Measurements from ENCODE around the gene PACSIN2. TPM values are rescaled to one million over a fixed set of nuclear protein-coding genes. Genes with fewer than 3 reads are reported as not detected.
A peak's percentile ranks its signal among the peaks of the same experiment; 100 is the strongest.

Gene PACSIN2
- total RNA-seq, 1 donor from 2014 or later, result 93.7 TPM

DNA sequence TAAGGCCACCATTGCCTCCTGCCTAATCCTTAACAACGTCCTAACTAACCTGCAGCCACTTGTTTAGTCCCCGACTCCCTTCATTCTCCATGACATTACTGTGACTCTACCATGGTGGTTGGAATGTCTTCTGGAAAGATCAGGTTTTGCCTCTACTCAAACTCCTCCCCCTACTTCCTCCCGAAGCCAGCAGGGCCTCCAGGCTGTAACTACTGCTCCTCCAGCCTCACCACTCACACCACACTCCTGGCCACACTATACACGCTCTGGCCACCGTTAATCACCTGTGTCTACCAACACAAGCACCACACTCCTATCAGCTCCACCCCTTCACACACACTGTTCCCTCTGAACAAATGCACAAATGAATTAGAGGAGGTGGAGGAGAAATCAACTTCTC lies 69.2 kb downstream of the PACSIN2 start:
- no peak for DNase-seq (ENCODE audit: low spot score)
- H3K36me3 Mint-ChIP-seq (ENCODE audit: low read depth, unreplicated experiment), result peaks cover 19% of the 10 kb centered on the region
- peaks cover 53% of the 10 kb centered on the region for H3K4me1 Mint-ChIP-seq (ENCODE audit: unreplicated experiment)
- TF ChIP-seq, protein P1, sequence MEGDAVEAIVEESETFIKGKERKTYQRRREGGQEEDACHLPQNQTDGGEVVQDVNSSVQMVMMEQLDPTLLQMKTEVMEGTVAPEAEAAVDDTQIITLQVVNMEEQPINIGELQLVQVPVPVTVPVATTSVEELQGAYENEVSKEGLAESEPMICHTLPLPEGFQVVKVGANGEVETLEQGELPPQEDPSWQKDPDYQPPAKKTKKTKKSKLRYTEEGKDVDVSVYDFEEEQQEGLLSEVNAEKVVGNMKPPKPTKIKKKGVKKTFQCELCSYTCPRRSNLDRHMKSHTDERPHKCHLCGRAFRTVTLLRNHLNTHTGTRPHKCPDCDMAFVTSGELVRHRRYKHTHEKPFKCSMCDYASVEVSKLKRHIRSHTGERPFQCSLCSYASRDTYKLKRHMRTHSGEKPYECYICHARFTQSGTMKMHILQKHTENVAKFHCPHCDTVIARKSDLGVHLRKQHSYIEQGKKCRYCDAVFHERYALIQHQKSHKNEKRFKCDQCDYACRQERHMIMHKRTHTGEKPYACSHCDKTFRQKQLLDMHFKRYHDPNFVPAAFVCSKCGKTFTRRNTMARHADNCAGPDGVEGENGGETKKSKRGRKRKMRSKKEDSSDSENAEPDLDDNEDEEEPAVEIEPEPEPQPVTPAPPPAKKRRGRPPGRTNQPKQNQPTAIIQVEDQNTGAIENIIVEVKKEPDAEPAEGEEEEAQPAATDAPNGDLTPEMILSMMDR (IDR thresholded peaks at IDR 0.05; ENCODE audit: unreplicated experiment), result no peak
- no peaks in the 10 kb centered on the region for H3K9me3 Mint-ChIP-seq (ENCODE audit: unreplicated experiment)
- peak overlapping the region; percentile 90 for H3K27ac Mint-ChIP-seq (ENCODE audit: unreplicated experiment)
- no peak overlapping the region for H3K4me3 Mint-ChIP-seq (ENCODE audit: unreplicated experiment)
- H3K27me3 Mint-ChIP-seq (ENCODE audit: unreplicated experiment), result peaks cover 12% of the 10 kb centered on the region

DNA sequence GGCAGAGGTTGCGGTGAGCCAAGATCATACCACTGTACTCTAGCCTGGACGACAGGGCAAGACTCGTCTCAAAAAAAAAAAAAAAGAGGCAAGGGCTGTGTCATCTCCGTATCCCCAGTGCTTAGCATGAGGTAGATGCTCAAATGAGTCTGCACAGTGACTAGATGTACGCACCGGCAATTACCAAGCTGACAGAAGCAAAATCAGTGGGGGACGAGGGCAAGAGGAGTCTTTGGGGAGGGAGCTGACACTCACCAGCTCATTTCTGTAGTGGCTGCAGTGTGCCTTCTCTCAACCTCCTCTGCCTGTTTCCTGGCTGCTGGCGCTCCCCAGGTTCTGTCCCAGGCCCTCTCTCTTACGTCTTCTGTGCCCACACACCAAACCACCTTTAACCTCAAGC lies 69.9 kb downstream of the PACSIN2 start:
- peak overlapping the region; percentile 39 for H3K4me3 Mint-ChIP-seq (ENCODE audit: unreplicated experiment)
- no peak for DNase-seq (ENCODE audit: low spot score)
- H3K27ac Mint-ChIP-seq (ENCODE audit: unreplicated experiment), result peak overlapping the region; percentile 90
- H3K36me3 Mint-ChIP-seq (ENCODE audit: low read depth, unreplicated experiment), result peaks cover 19% of the 10 kb centered on the region
- peaks cover 12% of the 10 kb centered on the region for H3K27me3 Mint-ChIP-seq (ENCODE audit: unreplicated experiment)
- TF ChIP-seq, protein P1 (IDR thresholded peaks at IDR 0.05; ENCODE audit: unreplicated experiment), result no peak
- H3K9me3 Mint-ChIP-seq (ENCODE audit: unreplicated experiment), result no peaks in the 10 kb centered on the region
- H3K4me1 Mint-ChIP-seq (ENCODE audit: unreplicated experiment), result peaks cover 58% of the 10 kb centered on the region

DNA sequence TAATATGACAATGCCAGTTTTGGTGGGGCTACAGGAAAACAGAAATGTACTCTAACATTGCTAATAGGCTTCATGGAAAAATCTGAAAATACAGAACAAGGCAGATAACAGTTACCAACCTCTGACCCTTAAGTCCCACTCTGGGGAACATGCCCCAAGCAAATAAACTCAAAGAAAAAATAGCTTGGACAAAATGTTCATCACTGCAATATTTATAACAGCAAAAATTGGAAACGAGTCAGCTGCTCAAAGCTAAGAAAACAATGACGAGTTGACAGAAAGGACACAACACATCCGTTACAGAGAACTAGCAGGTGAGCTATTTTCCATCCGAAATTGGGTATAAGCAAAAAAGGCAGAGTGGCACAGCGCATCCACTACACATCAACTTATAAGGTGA lies 70.5 kb downstream of the PACSIN2 start:
- peaks cover 62% of the 10 kb centered on the region for H3K4me1 Mint-ChIP-seq (ENCODE audit: unreplicated experiment)
- DNase-seq (ENCODE audit: low spot score), result no peak
- no peaks in the 10 kb centered on the region for H3K9me3 Mint-ChIP-seq (ENCODE audit: unreplicated experiment)
- no peak overlapping the region for H3K27ac Mint-ChIP-seq (ENCODE audit: unreplicated experiment)
- TF ChIP-seq, protein P1 (IDR thresholded peaks at IDR 0.05; ENCODE audit: unreplicated experiment), result no peak
- peaks cover 19% of the 10 kb centered on the region for H3K36me3 Mint-ChIP-seq (ENCODE audit: low read depth, unreplicated experiment)
- no peak overlapping the region for H3K4me3 Mint-ChIP-seq (ENCODE audit: unreplicated experiment)
- H3K27me3 Mint-ChIP-seq (ENCODE audit: unreplicated experiment), result peaks cover 12% of the 10 kb centered on the region

DNA sequence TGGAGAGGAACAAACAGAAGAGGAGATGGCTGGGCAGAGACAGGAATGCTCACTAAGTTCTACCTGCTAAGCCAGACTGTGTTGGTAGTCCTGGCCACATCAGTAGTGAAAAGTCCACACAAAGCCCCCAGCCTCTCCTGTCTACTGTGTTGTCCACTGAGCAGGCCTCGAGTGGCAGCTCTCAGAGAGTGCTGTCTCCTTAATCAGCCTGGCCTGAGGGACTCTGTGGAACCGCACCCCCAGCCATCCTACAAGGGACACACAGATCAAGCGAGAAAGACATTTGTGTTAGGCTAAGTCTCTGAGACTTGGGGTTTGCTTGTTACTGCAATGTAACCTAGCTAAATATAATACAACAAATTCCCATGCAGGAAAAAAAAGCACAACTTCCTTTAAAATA lies 71.0 kb downstream of the PACSIN2 start:
- H3K27ac Mint-ChIP-seq (ENCODE audit: unreplicated experiment), result no peak overlapping the region
- no peak for DNase-seq (ENCODE audit: low spot score)

DNA sequence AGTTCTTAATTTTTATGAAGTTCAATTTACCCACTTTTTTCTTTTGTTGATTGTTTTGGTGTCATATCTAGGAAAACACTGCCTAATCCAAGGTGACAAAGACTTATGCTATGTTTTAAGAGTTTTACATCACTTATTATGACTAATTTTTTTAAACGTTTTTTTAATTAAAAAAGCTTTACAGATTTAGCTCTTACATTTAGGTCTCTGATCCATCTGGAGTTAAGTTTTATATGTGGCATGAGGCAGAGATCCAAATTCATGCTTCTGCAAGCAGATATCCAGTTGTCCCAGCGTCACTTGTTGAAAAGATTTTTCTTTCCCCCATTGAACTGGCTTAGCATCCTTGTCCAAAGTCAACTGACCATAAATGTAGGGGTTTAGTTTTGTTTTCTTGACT lies 72.6 kb downstream of the PACSIN2 start:
- Mint-ChIP-seq H3K27ac (ENCODE audit: unreplicated experiment) (no peak overlapping the region), H3K27me3 (ENCODE audit: unreplicated experiment) (peaks cover 10% of the 10 kb centered on the region), H3K4me1 (ENCODE audit: unreplicated experiment) (peaks cover 58% of the 10 kb centered on the region), H3K9me3 (ENCODE audit: unreplicated experiment) (no peaks in the 10 kb centered on the region), H3K36me3 (ENCODE audit: low read depth, unreplicated experiment) (peaks cover 19% of the 10 kb centered on the region), H3K4me3 (ENCODE audit: unreplicated experiment) (no peak overlapping the region)
- TF ChIP-seq, protein P1 (IDR thresholded peaks at IDR 0.05; ENCODE audit: unreplicated experiment), result no peak
- no peak for DNase-seq (ENCODE audit: low spot score)

More for the DNA sequence above, 71.0 kb downstream of the PACSIN2 start:
- Mint-ChIP-seq H3K9me3 (ENCODE audit: unreplicated experiment) (no peaks in the 10 kb centered on the region), H3K36me3 (ENCODE audit: low read depth, unreplicated experiment) (peaks cover 19% of the 10 kb centered on the region), H3K27me3 (ENCODE audit: unreplicated experiment) (peaks cover 10% of the 10 kb centered on the region), H3K4me3 (ENCODE audit: unreplicated experiment) (no peak overlapping the region), H3K4me1 (ENCODE audit: unreplicated experiment) (peaks cover 63% of the 10 kb centered on the region)
- TF ChIP-seq, protein P1 (IDR thresholded peaks at IDR 0.05; ENCODE audit: unreplicated experiment), result no peak

All from endothelial cell (in vitro differentiated cells).